K562 (cell line): ENCODE results near the gene MAU2. TPM values are rescaled to one million over a fixed set of nuclear protein-coding genes. Genes with fewer than 3 reads are reported as not detected.

Experiments used
- ATAC-seq: fragments of 200-7000 bp; cut with Tn5 transposase; 3 replicates; pipeline ENCODE4 v1.9.1; 2020; ENCODE audit warnings: moderate library complexity
- BruUV-seq: library from RNA; stranded (reverse); fragments of 400-500 nt; replicated peaks from 2 replicates; lab custom pipeline; 2021; lab: Mats Ljungman, UMichigan
- CTCF ChIA-PET: fragments of 300-600 bp; formaldehyde crosslinking; extraction: SDS; loops from one replicate; lab custom pipeline; 2021; ENCODE audit warnings: low intra/inter-chr PET ratio; lab: Yijun Ruan, JAX
- POLR2A ChIA-PET: fragments of 300-600, 350-650 bp; sonication (Branson Sonifier 250); formaldehyde crosslinking; extraction: SDS; loops from one replicate; lab custom pipeline; 2021; ENCODE audit warnings: antibody characterized with exemption, inconsistent platforms; lab: Yijun Ruan, JAX
- DNase-seq, 4 experiments: peaks; one replicate each; pipeline versions ENCODE4 v3.0.0 to v3.0.0-alpha.2; 2011 to 2018; ENCODE audit warnings: low spot score in 3 of 4, mixed read lengths in 3 of 4; ENCODE audit errors: extremely low read depth in 1 of 4
- FAIRE-seq: peaks from 2 replicates; lab custom pipeline; 2011; peaks lifted over from hg19 to GRCh38; lab: Jason Lieb, UNC
- H2AFZ ChIP-seq: 2 replicates; pipeline ENCODE4 v1.6.0; 2011; ENCODE audit warnings: low read depth, low read length, control low read depth, inconsistent platforms
- H3K27ac ChIP-seq: fragments of 200-600 bp; 3 replicates; pipeline ENCODE4 v1.8.0; 2011; ENCODE audit warnings: low read depth, mild to moderate bottlenecking, control low read depth, inconsistent platforms, low read length, moderate library complexity, mixed read lengths; ENCODE audit errors: extremely low read depth
- H3K27me3 ChIP-seq, 2 experiments: fragments of 300-600 bp in 1 of 2; 2 replicates in 1 of 2; 3 replicates in 1 of 2; pipeline versions ENCODE4 v1.6.0 to v1.8.0; 2011; ENCODE audit warnings: inconsistent platforms in 2 of 2, low read length in 2 of 2, mild to moderate bottlenecking in 1 of 2, mixed read lengths in 1 of 2, moderate library complexity in 1 of 2; ENCODE audit not compliant: control insufficient read depth in 2 of 2, insufficient read depth in 2 of 2
- H3K36me3 ChIP-seq: fragments of 300-600 bp; 3 replicates; pipeline ENCODE4 v1.8.0; 2011; ENCODE audit warnings: mild to moderate bottlenecking, low read length, inconsistent platforms; ENCODE audit not compliant: control insufficient read depth, insufficient read depth
- H3K4me1 ChIP-seq, 2 experiments: fragments of 200-600 bp in 1 of 2; replicated peaks in 1 of 2; 2 replicates in 1 of 2; 3 replicates in 1 of 2; pipeline versions ENCODE4 v1.5.1 to v1.8.0; 2011; ENCODE audit warnings: inconsistent platforms in 2 of 2, low read length in 2 of 2, mild to moderate bottlenecking in 1 of 2, mixed read lengths in 1 of 2, moderate library complexity in 1 of 2; ENCODE audit not compliant: control insufficient read depth in 2 of 2, insufficient read depth in 2 of 2
- H3K4me2 ChIP-seq: 2 replicates; pipeline ENCODE4 v1.6.1; 2011; ENCODE audit warnings: low read length, control low read depth, inconsistent platforms, mixed read lengths; ENCODE audit not compliant: insufficient read depth
- H3K4me3 ChIP-seq: fragments of 200-600 bp; sonication (generic), shearing (Covaris generic); 2 replicates; pipeline ENCODE4 v1.5.1; 2016; ENCODE audit warnings: control low read depth, inconsistent platforms
- H3K79me2 ChIP-seq: fragments of 200-600 bp; 3 replicates; pipeline ENCODE4 v1.8.0; 2011; ENCODE audit warnings: low read length, inconsistent platforms; ENCODE audit not compliant: control insufficient read depth, insufficient read depth
- H3K9ac ChIP-seq, 2 experiments: 2 replicates each; pipeline versions ENCODE4 v1.6.0 to v1.6.1; 2011; ENCODE audit warnings: low read depth in 2 of 2, low read length in 2 of 2, control low read depth in 1 of 2, inconsistent platforms in 1 of 2, mild to moderate bottlenecking in 1 of 2, mixed read lengths in 1 of 2; ENCODE audit not compliant: insufficient read depth in 1 of 2
- H3K9me1 ChIP-seq: one replicate; pipeline ENCODE4 v1.6.0; 2011; ENCODE audit warnings: inconsistent platforms, mild to moderate bottlenecking, low read length, moderate library complexity; ENCODE audit not compliant: control insufficient read depth, insufficient read depth
- H3K9me3 ChIP-seq: replicated peaks from 2 replicates; pipeline ENCODE4 v1.5.1; 2011; ENCODE audit warnings: low read depth, low read length, inconsistent platforms; ENCODE audit not compliant: control insufficient read depth, insufficient read depth
- H4K20me1 ChIP-seq: replicated peaks from 2 replicates; pipeline ENCODE4 v1.6.1; 2011; ENCODE audit warnings: low read length, inconsistent platforms, mixed read lengths; ENCODE audit not compliant: control insufficient read depth, insufficient read depth
- CSDE1 ChIP-seq, 2 experiments: fragments of 450-650 bp; IDR thresholded peaks; 2 replicates each; pipeline ENCODE4 v1.6.1; 2016; ENCODE audit warnings: mild to moderate bottlenecking in 1 of 2
- ZNF609 ChIP-seq: sonication (generic); formaldehyde crosslinking; IDR thresholded peaks from 2 replicates; pipeline ENCODE4 v1.8.1; 2023; ENCODE audit warnings: missing genetic modification reagents, mild to moderate bottlenecking, borderline replicate concordance
- WGBS: fragments of 100-300 bp; shearing (Covaris generic); methylation state at CpG from one replicate; pipeline ENCODE4 v1.1.6; 2016; ENCODE audit warnings: low coverage, mixed read lengths; ENCODE audit not compliant: insufficient coverage; ENCODE audit errors: missing lambda C conversion rate; 5-methylcytosine and 5-hydroxymethylcytosine counted together
- in situ Hi-C: fragments of 300-500 bp; cut with MboI; formaldehyde crosslinking; loops from 4 replicates; pipeline ENCODE4 v1.15.0; 2018; ENCODE audit warnings: inconsistent platforms, mixed read lengths
- intact Hi-C: fragments of 100-400 bp; cut with micrococcal nuclease; formaldehyde crosslinking; loops from 2 replicates; pipeline ENCODE4 v1.14.2; 2022
- polyA plus RNA-seq, 8 experiments: library from polyadenylated mRNA; depleted of rRNA in 4 of 8; stranded (reverse) in 5 of 8; unstranded in 3 of 8; fragments of >200 nt; fragmentation: Nextera tagmentation in 2 of 8; fragmentation: Illumina TruSeq in 1 of 8; extraction: Ambion mirVana in 2 of 8; extraction: Trizol in 1 of 8; gene quantifications; 2 replicates each; pipeline versions ENCODE4 v1.2.1 to v1.2.3, GENCODE V29; 2011 to 2014; ENCODE audit warnings: inconsistent platforms in 1 of 8, missing spikeins in 1 of 8
- total RNA-seq, 7 experiments: library from RNA; depleted of rRNA in 6 of 7; stranded (reverse); fragments of >200 nt in 6 of 7; fragmentation: Illumina TruSeq in 2 of 7; extraction: Trizol in 2 of 7; gene quantifications; 2 replicates each; pipeline versions ENCODE4 v1.2.1 to v1.2.3, GENCODE V29; 2011 to 2021; ENCODE audit warnings: low replicate concordance in 1 of 7

The MAU2 gene
- total and polyA plus RNA-seq, 9 of the 15 experiments (the other 6 are each of a cell fraction or from before 2014, with no cell fraction given): 1.2 to 48.1 (median 19.4) TPM

DNA sequence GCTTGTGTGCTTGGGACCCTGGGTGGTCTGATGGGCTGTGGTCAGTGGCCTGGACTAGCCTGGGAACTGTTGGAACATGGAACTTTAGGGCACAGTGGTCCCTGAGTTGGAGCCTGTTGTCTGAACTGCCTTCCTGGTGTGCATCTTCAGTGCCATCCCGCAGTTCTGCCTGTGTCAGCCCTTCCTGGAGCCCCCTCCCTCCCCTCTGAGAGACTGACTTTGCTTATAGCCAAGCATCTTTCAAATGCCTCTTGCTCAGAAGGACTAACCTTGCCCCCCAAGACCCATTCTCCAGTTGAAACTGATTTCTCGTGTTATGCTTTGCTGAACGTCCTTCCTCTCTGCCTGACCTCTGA is 14.3 kb downstream of the MAU2 start:
- Histone ChIP-seq H3K4me3 (no peak overlapping the region), H3K79me2 (no peaks in the 10 kb centered on the region; the same call in 2 of the 3 replicates), H3K4me1 (peaks cover 0 to 4% of the 10 kb centered on the region in 2 experiments; a peak in 1 of 5 replicates), H4K20me1 (peaks cover 3% of the 10 kb centered on the region; the same call in 1 of the 2 replicates), H3K27ac (no peak overlapping the region), H3K4me2 (no peak overlapping the region), H2AFZ (no peak overlapping the region), H3K9me1 (peaks cover 4% of the 10 kb centered on the region), H3K9me3 (no peaks in the 10 kb centered on the region), H3K36me3 (peaks cover 71% of the 10 kb centered on the region; the same call in 2 of the 3 replicates), H3K9ac (peak overlapping the region in 1 of 2 experiments; percentile 68; a peak in 1 of 4 replicates), H3K27me3 (no peaks in the 10 kb centered on the region)
- ChIA-PET CTCF (no interaction called here), POLR2A (interaction anchor here (0.6 to 1.0 kb wide), 3 partner anchors 14 to 138 kb away, joined by 3 read pairs; no protein-coding TSS in a partner anchor)
- ATAC-seq: no peak
- intact Hi-C loops: no loop called here
- DNase-seq: no peak
- WGBS: 84% methylated on average over 3 of the region's 3 CpGs
- BruUV-seq: no TSS peak
- no peak for FAIRE-seq
- in situ Hi-C loops: no loop called here
- TF ChIP-seq ZNF609 (CRISPR knock-in tag) (no peak), CSDE1 (IDR thresholded peaks at IDR 0.05) (no peak)
